ENCODE data around the gene SMCR8.

The SMCR8 gene, protein sequence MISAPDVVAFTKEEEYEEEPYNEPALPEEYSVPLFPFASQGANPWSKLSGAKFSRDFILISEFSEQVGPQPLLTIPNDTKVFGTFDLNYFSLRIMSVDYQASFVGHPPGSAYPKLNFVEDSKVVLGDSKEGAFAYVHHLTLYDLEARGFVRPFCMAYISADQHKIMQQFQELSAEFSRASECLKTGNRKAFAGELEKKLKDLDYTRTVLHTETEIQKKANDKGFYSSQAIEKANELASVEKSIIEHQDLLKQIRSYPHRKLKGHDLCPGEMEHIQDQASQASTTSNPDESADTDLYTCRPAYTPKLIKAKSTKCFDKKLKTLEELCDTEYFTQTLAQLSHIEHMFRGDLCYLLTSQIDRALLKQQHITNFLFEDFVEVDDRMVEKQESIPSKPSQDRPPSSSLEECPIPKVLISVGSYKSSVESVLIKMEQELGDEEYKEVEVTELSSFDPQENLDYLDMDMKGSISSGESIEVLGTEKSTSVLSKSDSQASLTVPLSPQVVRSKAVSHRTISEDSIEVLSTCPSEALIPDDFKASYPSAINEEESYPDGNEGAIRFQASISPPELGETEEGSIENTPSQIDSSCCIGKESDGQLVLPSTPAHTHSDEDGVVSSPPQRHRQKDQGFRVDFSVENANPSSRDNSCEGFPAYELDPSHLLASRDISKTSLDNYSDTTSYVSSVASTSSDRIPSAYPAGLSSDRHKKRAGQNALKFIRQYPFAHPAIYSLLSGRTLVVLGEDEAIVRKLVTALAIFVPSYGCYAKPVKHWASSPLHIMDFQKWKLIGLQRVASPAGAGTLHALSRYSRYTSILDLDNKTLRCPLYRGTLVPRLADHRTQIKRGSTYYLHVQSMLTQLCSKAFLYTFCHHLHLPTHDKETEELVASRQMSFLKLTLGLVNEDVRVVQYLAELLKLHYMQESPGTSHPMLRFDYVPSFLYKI

GRCh38 chr17:18314731-18315561 lies at the start of gene SMCR8, which contains the start of gene TOP3A:
Gene SMCR8, plus strand, starts transcription at chr17:18315293. Its CDS starts 497 bp downstream, at chr17:18315790.
Gene TOP3A, minus strand, starts transcription at chr17:18314994. Its CDS starts 216 bp downstream, at chr17:18314778.
- peak within 1 kb of the TSS; percentile 89 to 93 for H3K9ac ChIP-seq (ENCODE audit: low read length in 2 of 2)
- H3K4me3 ChIP-seq (ENCODE audit: low read length in 2 of 2), result peak within 1 kb of the TSS; percentile 91 to 98
- no peaks in the 10 kb centered on the region for H3K27me3 ChIP-seq (ENCODE audit: control insufficient read depth in 1 of 2, insufficient read depth in 2 of 2, low read length in 2 of 2)
- H3K36me3 ChIP-seq (ENCODE audit: control insufficient read depth in 2 of 2, insufficient read depth in 2 of 2, low read length in 2 of 2), result peaks cover 26 to 28% of the 10 kb centered on the region in 2 donors
- peaks cover 62% of the 10 kb centered on the region for H3K4me1 ChIP-seq (ENCODE audit: control insufficient read depth, insufficient read depth, low read length)
- H3K9me3 ChIP-seq (ENCODE audit: control insufficient read depth in 2 of 2, low read length in 2 of 2), result no peaks in the 10 kb centered on the region
- H3K27ac ChIP-seq (ENCODE audit: low read length), result peak within 1 kb of the TSS; percentile 90

GRCh38 chr17:18267366-18267765 lies 47.7 kb upstream of the SMCR8 start:
- Histone ChIP-seq H3K27ac (ENCODE audit: low read length) (no peak overlapping the region), H3K4me1 (ENCODE audit: control insufficient read depth, insufficient read depth, low read length) (peaks cover 4% of the 10 kb centered on the region), H3K9ac (ENCODE audit: low read length in 2 of 2) (no peak overlapping the region), H3K9me3 (ENCODE audit: control insufficient read depth in 2 of 2, low read length in 2 of 2) (no peaks in the 10 kb centered on the region), H3K27me3 (ENCODE audit: control insufficient read depth in 1 of 2, insufficient read depth in 2 of 2, low read length in 2 of 2) (no peaks in the 10 kb centered on the region), H3K4me3 (ENCODE audit: low read length in 2 of 2) (no peak overlapping the region), H3K36me3 (ENCODE audit: control insufficient read depth in 2 of 2, insufficient read depth in 2 of 2, low read length in 2 of 2) (peaks cover 21 to 22% of the 10 kb centered on the region in 2 donors)

GRCh38 chr17:18267927-18268711 lies 47.0 kb upstream of the SMCR8 start:
- no peak overlapping the region for H3K27ac ChIP-seq (ENCODE audit: low read length)
- H3K9ac ChIP-seq (ENCODE audit: low read length in 2 of 2), result no peak overlapping the region
- no peaks in the 10 kb centered on the region for H3K4me1 ChIP-seq (ENCODE audit: control insufficient read depth, insufficient read depth, low read length)
- H3K9me3 ChIP-seq (ENCODE audit: control insufficient read depth in 2 of 2, low read length in 2 of 2), result no peaks in the 10 kb centered on the region
- peaks cover 19 to 20% of the 10 kb centered on the region in 2 donors for H3K36me3 ChIP-seq (ENCODE audit: control insufficient read depth in 2 of 2, insufficient read depth in 2 of 2, low read length in 2 of 2)
- no peaks in the 10 kb centered on the region for H3K27me3 ChIP-seq (ENCODE audit: control insufficient read depth in 1 of 2, insufficient read depth in 2 of 2, low read length in 2 of 2)
- H3K4me3 ChIP-seq (ENCODE audit: low read length in 2 of 2), result no peak overlapping the region

DNA sequence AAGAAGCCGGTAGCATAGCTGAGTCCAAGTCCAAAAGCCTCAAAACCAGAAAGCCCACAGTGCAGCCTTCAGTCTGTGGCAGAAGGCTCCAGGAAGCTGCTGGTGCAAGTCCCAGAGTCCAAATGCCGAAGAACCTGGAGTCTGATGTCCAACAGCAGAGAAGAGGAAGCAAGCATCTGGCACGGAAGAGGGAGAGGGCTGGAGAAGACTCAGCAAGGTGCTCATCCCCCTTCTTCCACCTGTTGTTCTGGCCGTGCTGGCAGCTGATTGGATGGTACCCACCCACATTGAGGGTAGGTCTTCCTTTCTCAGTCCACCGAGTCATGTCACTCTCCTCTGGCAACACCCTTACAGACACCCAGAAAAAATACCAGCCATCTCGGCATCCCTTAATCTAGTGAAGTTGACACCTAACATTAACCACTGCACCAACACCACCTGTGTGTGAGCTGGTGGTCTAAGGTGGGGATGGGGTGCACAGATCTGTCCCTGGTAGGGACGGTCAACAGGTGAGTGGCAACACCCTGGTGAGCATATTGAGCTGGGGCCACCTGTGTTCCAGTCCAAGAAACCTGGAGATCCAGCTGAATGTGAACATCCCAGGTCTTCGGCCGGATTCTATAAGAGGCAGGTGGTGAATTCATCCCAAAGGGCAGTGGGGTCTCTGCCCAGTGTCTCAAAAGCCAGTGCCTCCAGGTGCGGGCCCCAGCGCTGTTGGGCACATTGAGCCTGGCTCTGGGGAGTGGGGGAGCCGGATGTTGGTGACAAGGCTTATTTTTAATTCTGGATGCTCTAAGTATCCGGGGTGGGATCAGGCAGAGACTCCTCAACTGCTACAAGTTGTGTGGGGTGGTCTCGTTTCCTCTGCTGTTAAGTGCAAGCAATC lies 44.8 kb upstream of the SMCR8 start:
- Histone ChIP-seq H3K9ac (ENCODE audit: low read length in 2 of 2) (no peak overlapping the region), H3K9me3 (ENCODE audit: control insufficient read depth in 2 of 2, low read length in 2 of 2) (no peaks in the 10 kb centered on the region), H3K36me3 (ENCODE audit: control insufficient read depth in 2 of 2, insufficient read depth in 2 of 2, low read length in 2 of 2) (peaks cover 5 to 6% of the 10 kb centered on the region in 2 donors), H3K27ac (ENCODE audit: low read length) (no peak overlapping the region), H3K4me1 (ENCODE audit: control insufficient read depth, insufficient read depth, low read length) (no peaks in the 10 kb centered on the region), H3K27me3 (ENCODE audit: control insufficient read depth in 1 of 2, insufficient read depth in 2 of 2, low read length in 2 of 2) (no peaks in the 10 kb centered on the region), H3K4me3 (ENCODE audit: low read length in 2 of 2) (no peak overlapping the region)

- peaks cover 37 to 41% of the 10 kb centered on the region in 2 donors for H3K36me3 ChIP-seq (ENCODE audit: control insufficient read depth in 2 of 2, insufficient read depth in 2 of 2, low read length in 2 of 2)
These were observed 38.0 kb upstream of the SMCR8 start for GRCh38 chr17:18277076-18277475.

DNA sequence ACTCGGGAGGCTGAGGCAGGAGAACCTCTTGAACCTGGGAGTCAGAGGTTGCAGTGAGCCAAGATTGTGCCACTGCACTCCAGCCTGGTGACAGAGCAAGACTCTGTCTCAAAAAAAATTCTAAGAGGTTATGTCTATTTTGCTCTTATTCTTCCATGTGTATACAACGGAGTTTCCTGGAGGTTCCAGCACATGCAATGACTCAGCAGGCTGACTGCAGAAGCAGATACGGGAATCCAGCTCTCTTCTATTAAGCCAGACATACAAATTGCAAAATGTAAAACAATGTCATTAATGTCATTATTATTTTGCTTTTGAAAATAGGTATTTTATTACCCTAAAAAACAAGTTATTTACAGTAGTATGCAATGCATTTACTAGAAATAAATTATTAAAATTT lies 36.2 kb upstream of the SMCR8 start:
- Histone ChIP-seq H3K9me3 (ENCODE audit: control insufficient read depth in 2 of 2, low read length in 2 of 2) (no peaks in the 10 kb centered on the region), H3K4me1 (ENCODE audit: control insufficient read depth, insufficient read depth, low read length) (no peaks in the 10 kb centered on the region), H3K36me3 (ENCODE audit: control insufficient read depth in 2 of 2, insufficient read depth in 2 of 2, low read length in 2 of 2) (peaks cover 49 to 55% of the 10 kb centered on the region in 2 donors), H3K9ac (ENCODE audit: low read length in 2 of 2) (no peak overlapping the region), H3K4me3 (ENCODE audit: low read length in 2 of 2) (no peak overlapping the region), H3K27me3 (ENCODE audit: control insufficient read depth in 1 of 2, insufficient read depth in 2 of 2, low read length in 2 of 2) (no peaks in the 10 kb centered on the region), H3K27ac (ENCODE audit: low read length) (no peak overlapping the region)

More at GRCh38 chr17:18277076-18277475, 38.0 kb upstream of the SMCR8 start:
- Histone ChIP-seq H3K27me3 (ENCODE audit: control insufficient read depth in 1 of 2, insufficient read depth in 2 of 2, low read length in 2 of 2) (no peaks in the 10 kb centered on the region), H3K4me3 (ENCODE audit: low read length in 2 of 2) (no peak overlapping the region), H3K27ac (ENCODE audit: low read length) (no peak overlapping the region), H3K9ac (ENCODE audit: low read length in 2 of 2) (no peak overlapping the region), H3K9me3 (ENCODE audit: control insufficient read depth in 2 of 2, low read length in 2 of 2) (no peaks in the 10 kb centered on the region), H3K4me1 (ENCODE audit: control insufficient read depth, insufficient read depth, low read length) (no peaks in the 10 kb centered on the region)

GRCh38 chr17:18280249-18280648 lies 34.8 kb upstream of the SMCR8 start:
- Histone ChIP-seq H3K27me3 (ENCODE audit: control insufficient read depth in 1 of 2, insufficient read depth in 2 of 2, low read length in 2 of 2) (no peaks in the 10 kb centered on the region), H3K4me1 (ENCODE audit: control insufficient read depth, insufficient read depth, low read length) (no peaks in the 10 kb centered on the region), H3K9me3 (ENCODE audit: control insufficient read depth in 2 of 2, low read length in 2 of 2) (no peaks in the 10 kb centered on the region), H3K4me3 (ENCODE audit: low read length in 2 of 2) (no peak overlapping the region), H3K36me3 (ENCODE audit: control insufficient read depth in 2 of 2, insufficient read depth in 2 of 2, low read length in 2 of 2) (peaks cover 51 to 59% of the 10 kb centered on the region in 2 donors), H3K9ac (ENCODE audit: low read length in 2 of 2) (no peak overlapping the region), H3K27ac (ENCODE audit: low read length) (no peak overlapping the region)

DNA sequence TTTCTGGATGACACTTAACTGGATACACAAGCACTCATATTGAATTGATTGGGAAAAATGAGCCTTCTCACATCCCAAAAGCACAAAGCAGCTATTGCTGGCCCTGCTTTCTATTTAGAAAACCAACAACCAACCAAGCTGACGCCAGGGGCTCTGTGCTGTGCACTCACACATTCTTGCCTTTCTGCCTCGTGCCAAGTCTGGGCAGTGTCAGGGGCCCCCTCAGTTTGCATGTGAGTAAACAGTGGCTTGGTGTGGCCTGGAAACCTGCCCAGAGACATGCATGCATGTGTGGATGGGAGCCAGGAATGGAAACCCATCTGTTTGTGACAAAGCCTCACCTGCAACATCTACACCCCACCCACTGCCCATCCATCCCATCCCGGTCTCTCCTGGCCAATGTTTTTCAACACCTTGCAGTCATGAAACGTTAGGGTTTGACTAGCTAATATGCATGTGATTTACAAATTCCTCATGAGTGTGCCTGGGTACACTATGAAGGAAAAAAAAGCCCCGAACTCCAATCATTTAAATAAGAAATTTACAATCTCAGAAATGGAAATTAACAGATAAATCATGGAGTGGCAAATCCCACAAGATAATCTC lies 34.2 kb upstream of the SMCR8 start:
- Histone ChIP-seq H3K4me1 (ENCODE audit: control insufficient read depth, insufficient read depth, low read length) (no peaks in the 10 kb centered on the region), H3K9me3 (ENCODE audit: control insufficient read depth in 2 of 2, low read length in 2 of 2) (no peaks in the 10 kb centered on the region), H3K27ac (ENCODE audit: low read length) (no peak overlapping the region), H3K9ac (ENCODE audit: low read length in 2 of 2) (no peak overlapping the region), H3K36me3 (ENCODE audit: control insufficient read depth in 2 of 2, insufficient read depth in 2 of 2, low read length in 2 of 2) (peaks cover 57 to 62% of the 10 kb centered on the region in 2 donors), H3K27me3 (ENCODE audit: control insufficient read depth in 1 of 2, insufficient read depth in 2 of 2, low read length in 2 of 2) (no peaks in the 10 kb centered on the region), H3K4me3 (ENCODE audit: low read length in 2 of 2) (no peak overlapping the region)

DNA sequence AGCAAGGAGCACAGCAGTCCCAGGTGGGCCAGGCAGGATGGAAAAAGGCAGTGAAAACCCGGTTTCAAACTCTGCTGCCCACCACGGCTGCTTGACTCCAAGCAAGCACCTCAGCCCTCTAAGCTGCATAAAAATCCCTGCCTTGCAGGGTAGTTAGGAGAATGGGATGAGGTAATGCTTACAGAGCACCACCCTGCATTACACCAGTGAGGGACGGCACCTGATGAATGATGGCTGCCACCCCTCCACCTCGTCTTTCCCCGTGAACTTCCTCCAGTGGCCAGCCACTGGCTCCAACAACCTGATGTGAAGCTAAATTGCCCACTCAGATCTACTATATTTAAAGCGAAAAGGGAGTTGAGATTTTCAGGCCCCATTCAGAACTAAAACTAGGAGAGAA lies 33.3 kb upstream of the SMCR8 start:
- Histone ChIP-seq H3K36me3 (ENCODE audit: control insufficient read depth in 2 of 2, insufficient read depth in 2 of 2, low read length in 2 of 2) (peaks cover 51 to 54% of the 10 kb centered on the region in 2 donors), H3K27ac (ENCODE audit: low read length) (no peak overlapping the region), H3K4me1 (ENCODE audit: control insufficient read depth, insufficient read depth, low read length) (no peaks in the 10 kb centered on the region), H3K27me3 (ENCODE audit: control insufficient read depth in 1 of 2, insufficient read depth in 2 of 2, low read length in 2 of 2) (no peaks in the 10 kb centered on the region), H3K4me3 (ENCODE audit: low read length in 2 of 2) (no peak overlapping the region), H3K9me3 (ENCODE audit: control insufficient read depth in 2 of 2, low read length in 2 of 2) (no peaks in the 10 kb centered on the region), H3K9ac (ENCODE audit: low read length in 2 of 2) (no peak overlapping the region)
